ENCODE results near the gene SH3BP5L. TPM values are rescaled to one million over a fixed set of nuclear protein-coding genes. Genes with fewer than 3 reads are reported as not detected.
A peak's percentile ranks its signal among the peaks of the same experiment; 100 is the strongest.
"Not testable (repeated sequence)": the region's sequence is repeated elsewhere in the genome, so short reads cannot be mapped to it uniquely, and the experiment has no call there.

SH3BP5L gene
- total RNA-seq, 1 experiment from 2014 or later: 21.0 TPM

- peak; percentile 87 for DNase-seq (ENCODE audit: low read depth)
Measured at GRCh38 chr1:248810727-248811513, 14.8 kb downstream of the SH3BP5L start.

GRCh38 chr1:248810000-248810726 lies 15.6 kb downstream of the SH3BP5L start:
- no peak for DNase-seq (ENCODE audit: low read depth)

DNA sequence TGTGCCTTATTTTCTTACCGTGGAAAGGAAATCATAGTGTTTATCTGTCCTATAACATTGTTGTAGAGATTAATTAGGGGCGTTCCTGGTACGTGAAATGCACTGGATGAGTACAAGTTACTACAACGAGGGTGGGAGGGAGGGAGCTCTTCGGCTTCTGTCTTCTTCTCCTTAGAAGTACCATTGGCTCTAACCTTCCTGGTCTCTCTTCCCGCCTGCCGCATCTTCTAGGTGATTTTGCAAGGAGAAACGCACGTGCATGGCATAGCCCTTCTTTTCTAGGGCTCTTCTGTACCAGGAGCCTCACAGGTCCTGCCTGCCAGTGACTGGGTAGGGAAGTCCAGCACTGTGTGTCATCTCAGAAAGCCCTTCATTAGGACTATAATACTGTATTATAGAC lies 16.8 kb downstream of the SH3BP5L start:
- DNase-seq (ENCODE audit: low read depth): no peak

GRCh38 chr1:248807067-248807737 lies 18.5 kb downstream of the SH3BP5L start:
- DNase-seq (ENCODE audit: low read depth): no peak

- DNase-seq (ENCODE audit: low read depth): no peak
Measured at GRCh38 chr1:248805876-248806275, 19.8 kb downstream of the SH3BP5L start.

- no peak for DNase-seq (ENCODE audit: low read depth)
Measured at GRCh38 chr1:248804771-248805681, 20.7 kb downstream of the SH3BP5L start.

GRCh38 chr1:248803501-248803900 lies 22.2 kb downstream of the SH3BP5L start:
- not testable (repeated sequence) for DNase-seq (ENCODE audit: low read depth)

DNA sequence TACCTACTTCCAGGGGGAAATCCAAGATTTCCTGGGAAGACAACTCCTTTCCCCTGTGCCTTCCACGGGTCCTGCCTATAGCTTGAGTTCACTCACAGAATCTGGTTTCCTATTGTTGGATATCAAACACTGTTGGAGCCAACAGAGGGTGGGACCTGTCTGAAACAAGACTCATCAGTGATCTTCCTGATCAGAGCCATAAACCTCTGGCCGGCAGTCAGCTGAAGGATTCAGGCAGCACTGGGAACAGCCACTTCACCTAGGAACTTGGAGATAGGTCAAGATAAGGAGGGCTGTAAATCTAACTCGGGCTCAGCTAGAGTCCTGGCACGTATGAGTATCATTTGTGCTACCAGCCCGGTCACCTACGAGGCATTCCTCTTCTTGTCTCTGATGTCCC lies 23.3 kb downstream of the SH3BP5L start:
- DNase-seq (ENCODE audit: low read depth): no peak

GRCh38 chr1:248800459-248800858 lies 25.3 kb downstream of the SH3BP5L start:
- DNase-seq (ENCODE audit: low read depth): no peak

- no peak for DNase-seq (ENCODE audit: low read depth)
Measured at GRCh38 chr1:248798791-248799190, 26.9 kb downstream of the SH3BP5L start.

DNA sequence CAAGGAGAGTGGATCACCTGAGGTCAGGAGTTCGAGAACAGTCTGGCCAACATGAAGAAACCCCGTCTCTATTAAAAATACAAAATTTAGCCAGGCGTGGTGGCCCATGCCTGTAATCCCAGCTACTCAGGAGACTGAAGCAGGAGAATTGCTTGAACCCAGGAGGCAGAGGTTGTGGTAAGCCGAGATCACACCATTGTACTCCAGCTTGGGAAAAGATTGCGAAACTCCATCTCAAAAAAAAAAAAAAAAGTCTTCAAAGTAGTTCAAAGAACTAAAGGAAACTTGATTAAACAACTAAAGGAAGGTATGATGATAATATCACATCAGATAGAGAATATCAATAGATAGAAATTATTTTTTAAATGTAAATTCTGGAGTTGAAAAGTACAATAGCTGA lies 31.1 kb downstream of the SH3BP5L start:
- DNase-seq (ENCODE audit: low read depth): not testable (repeated sequence)

- DNase-seq (ENCODE audit: low read depth): no peak
Measured at GRCh38 chr1:248793592-248793991, 32.1 kb downstream of the SH3BP5L start.

- no peak for DNase-seq (ENCODE audit: low read depth)
Measured at GRCh38 chr1:248792342-248792741, 33.4 kb downstream of the SH3BP5L start.

GRCh38 chr1:248791010-248791409 lies 34.7 kb downstream of the SH3BP5L start:
- no peak for DNase-seq (ENCODE audit: low read depth)

GRCh38 chr1:248790456-248790855 lies 35.3 kb downstream of the SH3BP5L start:
- no peak for DNase-seq (ENCODE audit: low read depth)

GRCh38 chr1:248789337-248789736 lies 36.4 kb downstream of the SH3BP5L start:
- not testable (repeated sequence) for DNase-seq (ENCODE audit: low read depth)

DNA sequence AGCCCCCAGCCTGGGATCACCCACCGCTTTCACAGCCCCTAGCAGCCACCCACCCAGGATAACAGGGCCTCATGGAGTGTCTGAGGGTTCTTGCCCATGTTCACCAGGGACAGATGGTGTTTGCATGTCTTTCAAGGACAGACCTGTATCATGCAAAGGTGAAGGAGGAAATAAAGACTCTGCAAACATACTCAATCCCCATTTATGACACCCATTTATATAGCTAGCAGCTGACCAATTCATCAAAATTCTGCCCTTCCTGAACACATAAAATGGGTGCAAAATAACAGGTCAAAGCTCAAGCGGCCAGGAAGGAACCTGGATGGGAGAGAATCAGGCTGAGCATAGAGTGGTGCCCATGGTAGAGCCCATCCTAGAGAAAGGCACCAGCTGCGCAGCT lies 37.4 kb downstream of the SH3BP5L start:
- DNase-seq (ENCODE audit: low read depth): no peak

- DNase-seq (ENCODE audit: low read depth): no peak
Measured at GRCh38 chr1:248787430-248787829, 38.3 kb downstream of the SH3BP5L start.

- DNase-seq (ENCODE audit: low read depth): peak; percentile 14
Measured at GRCh38 chr1:248786156-248786555, 39.6 kb downstream of the SH3BP5L start.

DNA sequence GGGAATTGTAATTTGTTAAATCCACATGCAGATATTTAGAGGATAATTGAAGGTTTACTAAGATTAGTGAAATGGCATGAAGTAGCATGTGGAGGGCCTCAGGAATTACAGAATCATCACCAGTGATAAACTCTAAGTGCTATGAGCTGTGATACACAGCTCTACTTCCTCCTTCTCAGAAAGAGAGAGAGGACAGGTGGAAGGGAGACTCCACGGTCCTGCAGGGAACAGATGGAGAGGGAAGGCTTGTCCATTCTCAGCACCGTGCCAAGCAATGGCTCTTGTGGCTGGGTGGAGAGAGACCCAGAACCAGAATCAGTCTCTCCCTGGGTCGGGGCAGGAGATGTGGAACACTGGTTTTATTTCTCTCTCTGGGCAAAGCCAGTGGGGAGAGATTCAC lies 42.3 kb downstream of the SH3BP5L start:
- no peak for DNase-seq (ENCODE audit: low read depth)

GRCh38 chr1:248782416-248783141 lies 43.1 kb downstream of the SH3BP5L start:
- no peak for DNase-seq (ENCODE audit: low read depth)

All from M059J (cell line).